Measurements from ENCODE around the gene TPRN.

TPRN gene

DNA sequence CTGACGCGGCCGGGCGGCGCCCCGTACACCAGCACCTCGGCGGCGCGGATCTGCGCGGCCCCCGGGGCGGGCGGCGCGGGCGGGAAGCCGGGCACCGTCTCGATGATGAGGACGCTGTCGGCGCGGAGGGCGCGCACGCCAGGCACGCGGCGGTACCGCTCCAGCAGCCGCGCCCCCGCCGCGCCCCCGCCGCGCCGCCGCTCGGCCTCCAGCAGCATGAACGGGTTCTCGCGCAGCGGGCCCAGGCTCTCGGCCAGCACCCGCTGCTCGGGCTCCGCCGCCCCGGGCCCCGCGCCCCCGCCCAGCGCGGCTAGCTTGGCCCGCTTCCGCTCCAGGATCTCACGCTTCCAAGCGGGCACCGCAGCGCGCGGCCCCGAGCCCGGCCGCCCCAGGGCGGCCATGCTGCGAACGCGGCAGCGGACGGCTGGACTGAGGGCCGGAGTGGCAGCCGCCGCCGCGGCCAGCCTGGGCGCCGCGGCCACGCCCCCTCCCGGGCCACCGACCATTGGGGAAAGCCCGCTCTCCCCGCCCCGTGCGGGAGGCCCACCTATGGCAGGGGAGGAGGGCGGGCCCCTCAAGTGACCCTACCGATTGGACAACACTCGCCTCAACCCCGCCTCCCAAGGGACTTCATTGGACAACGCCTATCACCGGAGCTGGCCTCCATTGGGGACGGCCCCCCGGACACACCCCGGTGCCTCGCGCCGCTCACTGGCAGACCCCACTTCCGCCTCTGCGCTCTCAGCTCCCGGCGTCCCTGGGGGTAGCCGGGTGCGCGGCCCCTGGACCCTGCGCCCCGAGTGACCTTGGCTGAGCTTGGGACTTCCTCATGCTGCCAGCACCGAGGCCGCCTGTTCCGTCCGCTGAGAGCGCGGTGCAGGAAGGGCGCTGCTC lies at the start of gene TPRN:
Gene TPRN (minus strand): TSS at position 431 of the 894 bp plus-strand sequence. CDS start 30 bp downstream, at position 401.
- peak; percentile 99 for DNase-seq (ENCODE audit: low read depth)
- TF ChIP-seq CTCF (IDR thresholded peaks at IDR 0.05; ENCODE audit: low read length, missing control alignments): no peak

GRCh38 chr9:137247916-137248175 lies 47.3 kb upstream of the TPRN start:
- no peak overlapping the region for H3K4me3 ChIP-seq (replicated peaks; ENCODE audit: low read depth, low read length)
- no peak for DNase-seq (ENCODE audit: low read depth)
- no peak for TF ChIP-seq CTCF (IDR thresholded peaks at IDR 0.05; ENCODE audit: low read length, missing control alignments)

More for the DNA sequence above, at the start of gene TPRN:
- peak within 1 kb of the TSS; percentile 69 for H3K4me3 ChIP-seq (replicated peaks; ENCODE audit: low read depth, low read length)

GRCh38 chr9:137247135-137247915 lies 46.8 kb upstream of the TPRN start:
- no peak for DNase-seq (ENCODE audit: low read depth)
- no peak for TF ChIP-seq CTCF (IDR thresholded peaks at IDR 0.05; ENCODE audit: low read length, missing control alignments)
- no peak overlapping the region for H3K4me3 ChIP-seq (replicated peaks; ENCODE audit: low read depth, low read length)

DNA sequence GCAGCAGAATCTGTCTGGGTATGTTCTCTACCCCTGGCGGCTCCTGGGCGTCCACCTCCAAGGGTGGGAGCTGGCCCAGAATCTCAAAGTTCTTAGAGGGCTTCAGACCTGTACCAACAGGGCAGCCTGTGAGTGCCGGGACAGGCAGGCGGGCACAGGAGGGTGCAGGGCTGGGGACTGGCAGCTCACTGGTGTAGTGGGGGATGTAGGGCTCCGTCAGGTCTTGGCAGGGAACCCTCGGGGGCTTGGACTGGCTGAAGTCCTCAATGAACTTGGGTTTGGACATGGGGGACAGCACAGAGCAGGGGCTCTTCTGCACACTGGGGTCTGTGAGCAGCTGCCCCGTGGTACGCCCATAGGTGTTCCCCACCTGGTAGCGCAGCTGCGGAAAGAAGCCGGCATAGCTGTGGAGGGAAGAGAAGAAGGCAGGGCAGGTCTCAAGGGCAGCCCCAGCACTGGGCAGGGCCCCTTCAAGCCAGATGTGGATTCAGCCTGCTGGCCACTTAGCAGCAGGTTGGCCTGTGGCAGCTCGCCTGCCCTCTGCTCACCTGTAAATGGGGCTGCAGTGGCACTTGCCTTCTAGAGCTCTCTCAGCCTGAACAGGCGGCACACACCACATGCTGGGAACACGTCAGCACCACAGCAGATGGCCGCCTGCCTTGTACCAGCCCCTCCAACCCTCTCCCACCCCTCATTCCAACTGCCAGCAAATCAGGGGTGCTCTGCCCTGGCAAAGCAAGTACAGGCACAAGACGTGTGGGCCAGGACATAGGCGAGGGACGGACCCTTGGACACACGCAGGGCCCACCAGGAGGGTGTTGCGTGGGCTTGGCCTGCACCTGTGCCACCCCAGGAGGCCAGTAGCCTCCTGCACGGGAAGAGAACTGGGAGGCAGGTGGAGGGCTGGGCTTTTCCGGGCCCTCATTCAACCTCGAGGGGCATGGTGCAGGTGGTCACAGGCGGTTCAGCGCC lies 45.2 kb upstream of the TPRN start:
- H3K4me3 ChIP-seq (replicated peaks; ENCODE audit: low read depth, low read length): no peak overlapping the region
- no peak for TF ChIP-seq CTCF (IDR thresholded peaks at IDR 0.05; ENCODE audit: low read length, missing control alignments)
- DNase-seq (ENCODE audit: low read depth): no peak

- no peak for DNase-seq (ENCODE audit: low read depth)
- no peak overlapping the region for H3K4me3 ChIP-seq (replicated peaks; ENCODE audit: low read depth, low read length)
- TF ChIP-seq CTCF (IDR thresholded peaks at IDR 0.05; ENCODE audit: low read length, missing control alignments): no peak
Observed at GRCh38 chr9:137244486-137245449, 44.2 kb upstream of the TPRN start.
